GM19099 (cell line): ENCODE results near the gene HSPA5.

Experiments used
- POLR2A ChIP-seq: IDR thresholded peaks from 3 replicates; pipeline ENCODE4 v1.6.1; 2011; ENCODE audit warnings: low read depth; ENCODE audit not compliant: insufficient read length; ENCODE audit errors: extremely low read depth

Gene HSPA5

GRCh38 chr9:125202846-125203618 lies 38.1 kb downstream of the HSPA5 start:
- TF ChIP-seq POLR2A: no peak

- TF ChIP-seq POLR2A: peak; percentile 95
These were observed 40.7 kb downstream of the HSPA5 start, which contains the start of gene RABEPK for GRCh38 chr9:125200216-125201047. Gene RABEPK (plus strand): TSS chr9:125200542. CDS start chr9:125203014, 2,472 bp downstream.

- TF ChIP-seq POLR2A: no peak
These were observed 50.8 kb downstream of the HSPA5 start for GRCh38 chr9:125190361-125190801.

GRCh38 chr9:125189361-125190289 lies 51.5 kb downstream of the HSPA5 start, which contains the start of gene PPP6C:
Gene PPP6C (minus strand): TSS chr9:125189803. CDS start chr9:125189718, 85 bp downstream.
- peak; percentile 87 for TF ChIP-seq POLR2A

- TF ChIP-seq POLR2A: no peak
These were observed 52.2 kb downstream of the HSPA5 start for GRCh38 chr9:125189011-125189360.
